Measurements from ENCODE around the gene UXT.

UXT gene

DNA sequence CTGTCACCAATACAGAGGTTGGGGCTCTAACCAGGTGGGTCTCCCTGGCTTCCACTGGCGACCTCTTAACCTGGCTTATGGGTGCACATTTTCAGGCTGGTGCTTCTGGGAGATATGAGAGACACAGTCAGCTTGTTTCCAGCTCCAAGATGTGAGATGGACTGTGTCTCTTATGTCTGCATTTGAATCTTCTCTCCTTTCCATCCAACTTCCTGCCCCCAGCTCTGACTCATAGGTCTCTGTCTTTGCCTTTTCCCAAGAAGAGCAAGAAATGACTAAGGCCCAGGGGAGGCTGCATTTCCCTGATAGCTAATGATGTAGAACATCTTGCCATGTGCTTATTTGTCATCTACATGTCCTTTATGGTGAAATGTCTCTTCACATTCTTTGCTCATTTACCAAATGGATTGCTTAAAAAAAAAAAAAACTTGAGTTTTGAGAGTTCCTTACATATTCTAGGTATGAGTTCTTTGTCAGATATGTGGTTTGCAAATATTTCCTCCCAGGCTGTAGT is 3.2 kb upstream of the UXT start:
- Mint-ChIP-seq H3K36me3 (ENCODE audit: low read depth) (peaks cover 20% of the 10 kb centered on the region), H3K4me1 (ENCODE audit: low read depth) (peaks cover 18% of the 10 kb centered on the region), H3K27me3 (no peaks in the 10 kb centered on the region), H3K27ac (peak overlapping the region; percentile 71), H3K9me3 (no peaks in the 10 kb centered on the region), H3K4me3 (no peak overlapping the region)
- intact Hi-C loops (cut with micrococcal nuclease), result no loop called here

GRCh38 chrX:47661539-47661938 is 2.6 kb upstream of the UXT start:
- peaks cover 20% of the 10 kb centered on the region for H3K4me1 Mint-ChIP-seq (ENCODE audit: low read depth)
- H3K27me3 Mint-ChIP-seq, result no peaks in the 10 kb centered on the region
- H3K9me3 Mint-ChIP-seq, result no peaks in the 10 kb centered on the region
- peaks cover 26% of the 10 kb centered on the region for H3K36me3 Mint-ChIP-seq (ENCODE audit: low read depth)
- intact Hi-C loops (cut with micrococcal nuclease), result no loop called here
- H3K27ac Mint-ChIP-seq, result peak overlapping the region; percentile 71
- H3K4me3 Mint-ChIP-seq, result no peak overlapping the region

GRCh38 chrX:47659421-47659726 is 394 bp upstream of the UXT start:
- Mint-ChIP-seq H3K4me3 (peak overlapping the region; percentile 88), H3K9me3 (no peaks in the 10 kb centered on the region), H3K27ac (peak overlapping the region; percentile 99), H3K36me3 (ENCODE audit: low read depth) (peaks cover 48% of the 10 kb centered on the region), H3K4me1 (ENCODE audit: low read depth) (peaks cover 25% of the 10 kb centered on the region), H3K27me3 (no peaks in the 10 kb centered on the region)
- intact Hi-C loops (cut with micrococcal nuclease), result loop anchor here (10.0 kb wide), 1 partner anchor 365 kb away; no protein-coding TSS in a partner anchor

- Mint-ChIP-seq H3K4me3 (peak overlapping the region; percentile 88), H3K4me1 (ENCODE audit: low read depth) (peaks cover 25% of the 10 kb centered on the region), H3K27ac (peak overlapping the region; percentile 99), H3K27me3 (no peaks in the 10 kb centered on the region), H3K9me3 (no peaks in the 10 kb centered on the region), H3K36me3 (ENCODE audit: low read depth) (peaks cover 56% of the 10 kb centered on the region)
- intact Hi-C loops (cut with micrococcal nuclease), result loop anchor here (10.0 kb wide), 1 partner anchor 367 kb away; no protein-coding TSS in a partner anchor
These were observed 688 bp downstream of the UXT start for GRCh38 chrX:47658301-47658683.

- peak overlapping the region; percentile 78 for H3K4me3 Mint-ChIP-seq
- peaks cover 53% of the 10 kb centered on the region for H3K4me1 Mint-ChIP-seq (ENCODE audit: low read depth)
- peaks cover 90% of the 10 kb centered on the region for H3K36me3 Mint-ChIP-seq (ENCODE audit: low read depth)
- no peaks in the 10 kb centered on the region for H3K27me3 Mint-ChIP-seq
- intact Hi-C loops (cut with micrococcal nuclease), result loop anchor here (5.0 to 10.0 kb wide), 2 partner anchors 186 to 374 kb away; partner anchors contain the start of gene ZNF81
- peak overlapping the region; percentile 89 for H3K27ac Mint-ChIP-seq
- no peaks in the 10 kb centered on the region for H3K9me3 Mint-ChIP-seq
These were observed 7.7 kb downstream of the UXT start for GRCh38 chrX:47651043-47651905.

GRCh38 chrX:47650164-47651042 is 8.6 kb downstream of the UXT start, which contains the start of gene ELK1:
Gene ELK1 (minus strand): TSS chrX:47650563. CDS start chrX:47641441, 9,122 bp downstream.
- Mint-ChIP-seq H3K27ac (peak within 1 kb of the TSS; percentile 89), H3K4me1 (ENCODE audit: low read depth) (peaks cover 57% of the 10 kb centered on the region), H3K27me3 (no peaks in the 10 kb centered on the region), H3K4me3 (peak within 1 kb of the TSS; percentile 81), H3K36me3 (ENCODE audit: low read depth) (peaks cover 85% of the 10 kb centered on the region), H3K9me3 (no peaks in the 10 kb centered on the region)
- intact Hi-C loops (cut with micrococcal nuclease), result loop anchor here (5.0 to 10.0 kb wide), 2 partner anchors 187 to 374 kb away; partner anchors contain the start of gene ZNF81

GRCh38 chrX:47649781-47650163 is 9.2 kb downstream of the UXT start:
- H3K9me3 Mint-ChIP-seq, result no peaks in the 10 kb centered on the region
- H3K4me1 Mint-ChIP-seq (ENCODE audit: low read depth), result peaks cover 63% of the 10 kb centered on the region
- H3K27me3 Mint-ChIP-seq, result no peaks in the 10 kb centered on the region
- intact Hi-C loops (cut with micrococcal nuclease), result loop anchor here (5.0 to 10.0 kb wide), 2 partner anchors 188 to 375 kb away; partner anchors contain the start of gene ZNF81
- peaks cover 85% of the 10 kb centered on the region for H3K36me3 Mint-ChIP-seq (ENCODE audit: low read depth)
- H3K27ac Mint-ChIP-seq, result peak overlapping the region; percentile 89
- H3K4me3 Mint-ChIP-seq, result peak overlapping the region; percentile 81

DNA sequence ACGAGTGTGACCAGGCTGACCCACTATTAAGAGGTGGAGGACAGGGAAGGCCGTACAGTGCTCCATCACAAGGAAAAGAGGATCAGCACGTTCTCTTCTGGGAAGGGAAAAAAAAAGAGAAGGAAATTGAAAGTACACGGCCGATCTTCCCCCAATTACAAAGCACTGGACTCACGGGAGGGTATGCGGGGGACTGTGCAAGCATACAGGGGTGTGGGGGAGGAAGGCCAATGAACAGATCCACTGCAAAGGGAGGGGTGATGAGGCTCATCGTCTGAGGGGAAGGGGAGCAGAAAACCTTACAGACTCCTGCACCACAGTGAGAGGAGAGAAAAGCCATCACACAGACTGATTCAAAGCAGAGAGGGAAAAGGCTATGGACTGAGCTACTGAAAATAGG is 9.7 kb downstream of the UXT start:
- intact Hi-C loops (cut with micrococcal nuclease), result no loop called here
- Mint-ChIP-seq H3K36me3 (ENCODE audit: low read depth) (peaks cover 85% of the 10 kb centered on the region), H3K27ac (peak overlapping the region; percentile 89), H3K4me1 (ENCODE audit: low read depth) (peaks cover 68% of the 10 kb centered on the region), H3K4me3 (peak overlapping the region; percentile 81), H3K9me3 (no peaks in the 10 kb centered on the region), H3K27me3 (no peaks in the 10 kb centered on the region)

DNA sequence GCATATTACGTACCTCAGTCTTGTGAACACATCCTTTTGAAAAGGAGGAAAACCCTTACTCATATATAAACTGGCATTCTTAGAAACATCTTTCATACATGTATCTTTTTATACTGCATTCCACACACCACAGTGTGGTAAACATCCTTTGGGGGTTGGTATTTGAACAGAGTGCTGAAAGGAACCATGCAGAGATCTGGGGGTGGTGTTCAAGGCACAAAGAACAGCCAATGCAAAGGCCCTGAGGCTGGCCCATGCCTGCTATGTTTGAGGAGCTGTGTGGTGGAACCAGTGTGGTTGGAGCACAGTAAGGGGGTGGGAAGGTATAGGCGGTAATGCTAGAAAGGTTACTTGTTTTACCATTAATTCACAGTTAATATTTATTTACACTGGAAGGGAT is 10.6 kb downstream of the UXT start:
- Mint-ChIP-seq H3K27ac (no peak overlapping the region), H3K4me1 (ENCODE audit: low read depth) (peaks cover 76% of the 10 kb centered on the region), H3K4me3 (peak overlapping the region; percentile 8), H3K36me3 (ENCODE audit: low read depth) (peaks cover 87% of the 10 kb centered on the region), H3K27me3 (no peaks in the 10 kb centered on the region), H3K9me3 (no peaks in the 10 kb centered on the region)
- intact Hi-C loops (cut with micrococcal nuclease), result no loop called here

GRCh38 chrX:47646636-47647035 is 12.3 kb downstream of the UXT start:
- intact Hi-C loops (cut with micrococcal nuclease), result no loop called here
- Mint-ChIP-seq H3K27ac (no peak overlapping the region), H3K27me3 (no peaks in the 10 kb centered on the region), H3K36me3 (ENCODE audit: low read depth) (peaks cover 77% of the 10 kb centered on the region), H3K4me1 (ENCODE audit: low read depth) (peaks cover 65% of the 10 kb centered on the region), H3K9me3 (no peaks in the 10 kb centered on the region), H3K4me3 (no peak overlapping the region)

DNA sequence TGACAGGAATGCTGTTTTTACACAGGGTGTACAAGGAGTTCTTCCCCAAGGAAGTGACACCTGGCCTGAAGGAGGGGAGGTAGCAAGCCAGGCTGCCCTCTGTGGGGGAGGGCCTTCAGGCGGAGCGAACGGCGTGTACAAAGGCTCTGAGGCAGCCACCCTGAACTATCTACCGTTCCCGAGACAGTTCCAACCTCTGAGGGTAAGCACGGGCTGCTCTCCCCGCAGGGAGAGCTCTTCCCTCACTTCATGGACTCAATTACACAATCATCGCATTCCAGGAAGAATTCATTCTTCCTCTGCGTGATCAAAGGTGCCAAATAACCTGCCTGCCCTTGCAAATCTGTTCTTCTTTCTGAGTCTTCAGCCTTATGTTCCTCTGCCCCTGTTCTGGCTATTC is 13.4 kb downstream of the UXT start:
- Mint-ChIP-seq H3K36me3 (ENCODE audit: low read depth) (peaks cover 78% of the 10 kb centered on the region), H3K27ac (no peak overlapping the region), H3K4me3 (no peak overlapping the region), H3K9me3 (no peaks in the 10 kb centered on the region), H3K4me1 (ENCODE audit: low read depth) (peaks cover 55% of the 10 kb centered on the region), H3K27me3 (no peaks in the 10 kb centered on the region)
- intact Hi-C loops (cut with micrococcal nuclease), result no loop called here

GRCh38 chrX:47644557-47645091 is 14.4 kb downstream of the UXT start:
- intact Hi-C loops (cut with micrococcal nuclease), result no loop called here
- H3K4me3 Mint-ChIP-seq, result no peak overlapping the region
- peaks cover 85% of the 10 kb centered on the region for H3K36me3 Mint-ChIP-seq (ENCODE audit: low read depth)
- H3K27me3 Mint-ChIP-seq, result no peaks in the 10 kb centered on the region
- H3K9me3 Mint-ChIP-seq, result no peaks in the 10 kb centered on the region
- H3K4me1 Mint-ChIP-seq (ENCODE audit: low read depth), result peaks cover 54% of the 10 kb centered on the region
- peak overlapping the region; percentile 60 for H3K27ac Mint-ChIP-seq

- peaks cover 85% of the 10 kb centered on the region for H3K36me3 Mint-ChIP-seq (ENCODE audit: low read depth)
- H3K4me3 Mint-ChIP-seq, result no peak overlapping the region
- intact Hi-C loops (cut with micrococcal nuclease), result no loop called here
- peak overlapping the region; percentile 60 for H3K27ac Mint-ChIP-seq
- no peaks in the 10 kb centered on the region for H3K27me3 Mint-ChIP-seq
- H3K4me1 Mint-ChIP-seq (ENCODE audit: low read depth), result peaks cover 50% of the 10 kb centered on the region
- H3K9me3 Mint-ChIP-seq, result no peaks in the 10 kb centered on the region
These were observed 15.1 kb downstream of the UXT start for GRCh38 chrX:47643926-47644325.

All from dendritic cell treated with granulocyte-macrophage colony-stimulating factor and Interleukin-4, amounts not matched to agents 40 ng/mL and 50 ng/mL, for 4 days (primary cell).